H9 (cell line): Measurements from ENCODE around the gene CLK3. TPM values are rescaled to one million over a fixed set of nuclear protein-coding genes. Genes with fewer than 3 reads are reported as not detected.

Experiments
- DNase-seq: peaks from one replicate; pipeline ENCODE4 v3.0.0-alpha.2; 2017
- H2AFZ ChIP-seq: one replicate; pipeline ENCODE4 v1.6.1; 2013; ENCODE audit warnings: mild to moderate bottlenecking, low read length, control low read depth, moderate library complexity
- H2AK5ac ChIP-seq: 2 replicates; pipeline ENCODE4 v1.6.1; 2013; ENCODE audit warnings: low read length, control low read depth, mixed read lengths; ENCODE audit not compliant: insufficient read length
- H2BK120ac ChIP-seq: one replicate; pipeline ENCODE4 v1.6.1; 2013; ENCODE audit warnings: low read depth, mild to moderate bottlenecking, low read length, control low read depth, inconsistent platforms; ENCODE audit not compliant: poor library complexity, severe bottlenecking
- H2BK12ac ChIP-seq: 2 replicates; pipeline ENCODE4 v1.6.1; 2013; ENCODE audit warnings: low read length, control low read depth, mixed read lengths, low read depth; ENCODE audit not compliant: insufficient read length
- H2BK15ac ChIP-seq: 2 replicates; pipeline ENCODE4 v1.6.1; 2013; ENCODE audit warnings: low read depth, low read length, control low read depth
- H2BK20ac ChIP-seq: one replicate; pipeline ENCODE4 v1.6.1; 2013; ENCODE audit warnings: low read depth, mild to moderate bottlenecking, low read length, control low read depth, inconsistent platforms; ENCODE audit not compliant: poor library complexity, severe bottlenecking
- H2BK5ac ChIP-seq: 2 replicates; pipeline ENCODE4 v1.6.1; 2013; ENCODE audit warnings: low read length, control low read depth, mixed read lengths; ENCODE audit not compliant: insufficient read length
- H3K14ac ChIP-seq: 2 replicates; pipeline ENCODE4 v1.6.1; 2013; ENCODE audit warnings: low read length, control low read depth; ENCODE audit not compliant: insufficient read depth
- H3K18ac ChIP-seq: 2 replicates; pipeline ENCODE4 v1.6.1; 2013; ENCODE audit warnings: low read depth, mild to moderate bottlenecking, mixed read lengths, low read length, control low read depth; ENCODE audit not compliant: insufficient read length
- H3K23ac ChIP-seq: 2 replicates; pipeline ENCODE4 v1.6.1; 2013; ENCODE audit warnings: low read length, control low read depth, mixed read lengths, low read depth; ENCODE audit not compliant: insufficient read length
- H3K23me2 ChIP-seq: 2 replicates; pipeline ENCODE4 v1.6.1; 2013; ENCODE audit warnings: low read depth, mild to moderate bottlenecking, mixed read lengths, low read length, control low read depth; ENCODE audit not compliant: insufficient read length, poor library complexity, severe bottlenecking
- H3K27ac ChIP-seq: 2 replicates; pipeline ENCODE4 v1.5.1; 2013; ENCODE audit warnings: low read length, control low read depth, mixed read lengths, low read depth; ENCODE audit not compliant: insufficient read length
- H3K27me3 ChIP-seq: 2 replicates; pipeline ENCODE4 v1.6.1; 2013; ENCODE audit warnings: low read length, control low read depth, inconsistent platforms; ENCODE audit not compliant: insufficient read depth
- H3K4ac ChIP-seq: 2 replicates; pipeline ENCODE4 v1.6.1; 2013; ENCODE audit warnings: low read depth, mild to moderate bottlenecking, control low read depth, inconsistent platforms, low read length, moderate library complexity
- H3K4me1 ChIP-seq: 2 replicates; pipeline ENCODE4 v1.6.1; 2013; ENCODE audit warnings: low read length, control low read depth, inconsistent platforms; ENCODE audit not compliant: insufficient read depth
- H3K4me2 ChIP-seq: 2 replicates; pipeline ENCODE4 v1.6.1; 2013; ENCODE audit warnings: low read length, control low read depth, mixed read lengths; ENCODE audit not compliant: insufficient read length, insufficient read depth
- H3K56ac ChIP-seq: 2 replicates; pipeline ENCODE4 v1.6.1; 2013; ENCODE audit warnings: low read depth, mild to moderate bottlenecking, mixed read lengths, low read length, control low read depth; ENCODE audit not compliant: insufficient read length
- H3K79me1 ChIP-seq: 2 replicates; pipeline ENCODE4 v1.6.1; 2013; ENCODE audit warnings: low read depth, mild to moderate bottlenecking, moderate library complexity, low read length, control low read depth, inconsistent platforms; ENCODE audit not compliant: insufficient read depth, poor library complexity, severe bottlenecking
- H3K79me2 ChIP-seq: 2 replicates; pipeline ENCODE4 v1.6.1; 2013; ENCODE audit warnings: low read length, control low read depth, inconsistent platforms; ENCODE audit not compliant: insufficient read depth
- H3K9ac ChIP-seq: 2 replicates; pipeline ENCODE4 v1.6.1; 2013; ENCODE audit warnings: low read length, control low read depth, mixed read lengths; ENCODE audit not compliant: insufficient read length; ENCODE audit errors: extremely low read depth
- H3K9me3 ChIP-seq: one replicate; pipeline ENCODE4 v1.6.1; 2013; ENCODE audit warnings: low read depth, low read length, inconsistent platforms; ENCODE audit not compliant: control insufficient read depth
- H3T11ph ChIP-seq: one replicate; pipeline ENCODE4 v1.6.1; 2013; ENCODE audit warnings: mild to moderate bottlenecking, low read length, control low read depth, inconsistent platforms
- H4K20me1 ChIP-seq: one replicate; pipeline ENCODE4 v1.6.1; 2013; ENCODE audit not compliant: control insufficient read depth, insufficient read length, insufficient read depth
- H4K5ac ChIP-seq: 2 replicates; pipeline ENCODE4 v1.6.1; 2013; ENCODE audit warnings: low read depth, mild to moderate bottlenecking, mixed read lengths, low read length, control low read depth; ENCODE audit not compliant: insufficient read length
- H4K8ac ChIP-seq: replicated peaks from 2 replicates; pipeline ENCODE4 v1.6.1; 2013; ENCODE audit warnings: low read length, control low read depth, mixed read lengths, low read depth; ENCODE audit not compliant: insufficient read length
- H4K91ac ChIP-seq: 2 replicates; pipeline ENCODE4 v1.6.1; 2013; ENCODE audit warnings: low read depth, mild to moderate bottlenecking, moderate library complexity, mixed read lengths, low read length, control low read depth; ENCODE audit not compliant: insufficient read length
- H3K27ac Mint-ChIP-seq, 3 experiments: 2 replicates in 2 of 3; 3 replicates in 1 of 3; pipeline ENCODE4 v1.8.0; 2020 to 2021; ENCODE audit warnings: mixed read lengths in 3 of 3, mild to moderate bottlenecking in 1 of 3, moderate library complexity in 1 of 3
- H3K27me3 Mint-ChIP-seq: 2 replicates; pipeline ENCODE4 v1.8.0; 2021; ENCODE audit warnings: low read depth, mild to moderate bottlenecking, moderate library complexity, mixed read lengths
- H3K36me3 Mint-ChIP-seq, 3 experiments: 2 replicates in 2 of 3; 3 replicates in 1 of 3; pipeline ENCODE4 v1.8.0; 2020 to 2021; ENCODE audit warnings: low read depth in 3 of 3, mixed read lengths in 3 of 3; ENCODE audit not compliant: insufficient read depth in 1 of 3
- H3K4me1 Mint-ChIP-seq, 2 experiments: 2 replicates each; pipeline ENCODE4 v1.8.0; 2020; ENCODE audit warnings: mixed read lengths in 2 of 2
- H3K4me3 Mint-ChIP-seq, 2 experiments: 2 replicates in 1 of 2; 3 replicates in 1 of 2; pipeline ENCODE4 v1.8.0; 2020 to 2021; ENCODE audit warnings: mild to moderate bottlenecking in 2 of 2, mixed read lengths in 2 of 2, moderate library complexity in 1 of 2
- H3K9me3 Mint-ChIP-seq, 2 experiments: 2 replicates in 1 of 2; 3 replicates in 1 of 2; pipeline ENCODE4 v1.8.0; 2020; ENCODE audit warnings: mild to moderate bottlenecking in 2 of 2, mixed read lengths in 2 of 2, moderate library complexity in 1 of 2
- CTCF ChIP-seq: fragments of 200-600 bp; sonication (generic); conservative IDR thresholded peaks from 3 replicates; pipeline ENCODE4 v1.8.0; 2021; ENCODE audit warnings: antibody characterized with exemption, mild to moderate bottlenecking
- WGBS: extraction: QIAGEN DNeasy Blood & Tissue Kit; methylation state at CpG from one replicate; pipeline ENCODE4 v1.1.7; 2013; ENCODE audit warnings: missing lambda C conversion rate, low lambda C conversion rate, mixed read lengths; ENCODE audit not compliant: insufficient read length; ENCODE audit errors: extremely low coverage; 5-methylcytosine and 5-hydroxymethylcytosine counted together
- total RNA-seq: library from RNA; stranded (reverse); gene quantifications from 2 replicates; pipeline ENCODE4 v1.2.1, GENCODE V29; 2021

CLK3 gene
- total RNA-seq, 1 experiment from 2014 or later = 40.8 TPM

- Histone ChIP-seq H2BK5ac (no peak overlapping the region), H4K5ac (no peak overlapping the region), H3T11ph (no peak overlapping the region), H3K56ac (no peak overlapping the region), H3K14ac (peak overlapping the region; percentile 60; the same call in 1 of the 2 replicates), H3K4ac (no peak overlapping the region), H2AK5ac (no peak overlapping the region), H4K20me1 (no peaks in the 10 kb centered on the region), H3K23me2 (no peaks in the 10 kb centered on the region), H2BK12ac (no peak overlapping the region), H3K4me1 (no peaks in the 10 kb centered on the region), H3K27ac (no peak overlapping the region), H3K9ac (no peak overlapping the region), H2BK120ac (no peak overlapping the region), H3K79me1 (no peaks in the 10 kb centered on the region), H3K4me2 (no peak overlapping the region), H2BK20ac (no peak overlapping the region), H4K91ac (no peak overlapping the region), H3K18ac (peak overlapping the region; percentile 33), H2BK15ac (no peak overlapping the region), H3K9me3 (no peaks in the 10 kb centered on the region), H4K8ac (no peak overlapping the region), H3K23ac (no peak overlapping the region), H3K27me3 (no peaks in the 10 kb centered on the region; the same call in 1 of the 2 replicates), H2AFZ (no peak overlapping the region), H3K79me2 (no peaks in the 10 kb centered on the region)
- WGBS = no CpG with 5 or more reads among the region's 26 CpGs
- peak overlapping the region; percentile 53 to 97 (median 96); a peak in 6 of 7 replicates for H3K27ac Mint-ChIP-seq
- peak overlapping the region; percentile 61 to 74 for H3K4me3 Mint-ChIP-seq
- TF ChIP-seq CTCF = no peak
- no peaks in the 10 kb centered on the region; a peak in 1 of 5 replicates for H3K9me3 Mint-ChIP-seq
- peaks cover 10 to 22% of the 10 kb centered on the region in 2 experiments for H3K4me1 Mint-ChIP-seq
- peaks cover 2% of the 10 kb centered on the region for H3K27me3 Mint-ChIP-seq
- H3K36me3 Mint-ChIP-seq = peaks cover 15 to 51% (median 47%) of the 10 kb centered on the region in 3 experiments
- DNase-seq = peak; percentile 93
These were observed 17.4 kb upstream of the CLK3 start for GRCh38 chr15:74598126-74598842.
